Ammon's horn (tissue), 1 donor: ENCODE measurements around the gene JAZF1.

Source experiments
- DNase-seq: peaks from one replicate; pipeline ENCODE4 v3.0.0-alpha.2; 2016; ENCODE audit warnings: low spot score

JAZF1 gene

DNA sequence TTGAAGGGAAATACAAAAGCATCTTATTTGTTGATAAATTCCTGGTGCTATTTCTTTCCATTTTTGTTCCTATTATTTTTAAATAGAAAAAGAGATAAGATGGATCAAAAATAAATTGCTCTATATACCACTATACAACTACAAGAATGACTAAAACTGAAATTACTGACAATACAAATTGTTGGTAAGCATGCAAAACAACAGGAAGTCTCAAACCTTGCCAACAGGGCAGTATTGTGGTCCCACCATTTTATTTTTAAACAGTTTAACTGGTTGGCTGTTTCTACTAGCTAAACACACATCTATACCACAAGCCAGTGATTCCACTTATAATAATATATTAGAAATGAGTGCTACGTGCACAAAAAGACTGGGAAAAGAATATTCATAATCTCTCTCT, 213.0 kb downstream of the JAZF1 start:
- no peak for DNase-seq

DNA sequence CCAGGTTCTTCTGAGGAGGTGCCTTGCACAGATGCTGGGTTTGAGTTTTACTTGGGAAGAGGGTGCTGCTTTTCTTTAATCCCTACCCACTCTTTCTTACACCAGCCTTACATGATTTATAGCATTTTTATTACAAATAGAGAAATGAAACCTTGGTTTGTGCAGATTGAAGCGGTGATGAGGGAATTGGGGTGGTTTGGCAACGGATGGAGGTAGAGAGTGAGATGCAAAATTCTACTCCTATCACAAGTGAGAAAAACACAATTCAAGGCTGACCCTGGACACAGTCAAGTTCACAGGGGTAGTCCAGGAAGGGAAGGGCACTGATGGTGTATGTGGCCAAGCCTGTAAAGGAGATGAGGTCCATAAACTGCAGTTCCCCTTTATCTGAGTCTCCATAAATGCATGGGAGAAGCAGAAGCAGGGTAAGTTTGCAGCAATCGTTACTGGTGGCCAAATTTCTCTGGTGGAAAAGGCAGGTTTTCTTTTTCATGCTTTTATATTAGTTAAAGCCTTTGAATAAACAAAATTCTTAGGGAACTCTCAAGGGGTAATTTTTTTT, 214.3 kb downstream of the JAZF1 start:
- DNase-seq: no peak

DNA sequence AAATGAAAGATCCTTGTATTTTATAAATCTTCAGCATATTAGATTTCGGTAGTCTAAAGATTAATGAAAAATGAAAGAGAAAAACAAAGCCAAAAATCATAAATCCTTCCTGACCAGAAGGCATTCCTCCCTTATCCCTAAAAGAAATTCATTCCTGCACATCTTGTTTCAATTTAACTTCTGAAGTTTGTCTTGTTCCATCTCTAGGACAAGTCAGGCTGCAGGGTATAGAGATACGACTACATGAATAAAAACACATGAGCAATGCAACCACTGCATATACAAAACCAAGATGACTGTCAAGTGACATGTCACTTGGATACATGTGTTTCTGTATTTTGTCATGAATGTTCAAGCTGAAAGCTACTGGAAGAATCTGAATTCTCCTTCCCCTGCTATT, 214.9 kb downstream of the JAZF1 start:
- no peak for DNase-seq

DNA sequence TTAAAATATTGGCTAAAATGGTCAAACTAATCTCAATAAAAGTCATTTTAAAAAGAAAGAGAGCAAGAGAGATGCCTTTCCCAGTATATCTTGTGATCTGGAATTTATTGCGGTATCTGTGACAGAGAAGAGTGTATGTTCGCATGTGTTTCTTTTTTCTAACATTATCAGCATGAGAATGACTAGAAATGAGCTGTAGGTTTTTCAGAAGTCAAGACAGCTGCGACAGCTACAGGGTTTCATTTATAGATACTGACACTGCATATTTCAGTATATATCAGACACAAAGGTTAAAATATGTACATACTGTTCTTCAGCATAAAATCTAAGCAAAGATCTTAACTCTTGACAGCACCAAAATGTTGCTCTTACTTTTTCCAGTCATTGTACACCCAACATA, 215.8 kb downstream of the JAZF1 start:
- DNase-seq: no peak

DNA sequence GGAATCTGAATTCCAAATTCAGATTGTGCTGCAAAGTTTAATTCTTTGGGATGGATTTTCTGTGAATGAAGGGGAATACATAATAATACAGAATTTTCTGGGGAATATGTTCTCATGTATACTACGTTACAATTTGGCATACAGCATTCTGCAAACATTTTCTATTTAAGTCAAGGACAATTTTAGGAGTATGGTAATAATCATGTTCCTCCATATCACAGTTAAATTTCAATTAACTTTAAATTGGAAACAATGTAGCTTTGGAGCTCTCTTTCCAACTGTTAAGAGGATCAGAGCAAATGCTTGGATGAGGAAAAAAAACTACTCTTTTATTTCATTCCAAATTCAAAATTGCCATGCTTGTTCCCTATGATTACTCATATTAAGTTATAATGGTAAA, 217.5 kb downstream of the JAZF1 start:
- no peak for DNase-seq

DNA sequence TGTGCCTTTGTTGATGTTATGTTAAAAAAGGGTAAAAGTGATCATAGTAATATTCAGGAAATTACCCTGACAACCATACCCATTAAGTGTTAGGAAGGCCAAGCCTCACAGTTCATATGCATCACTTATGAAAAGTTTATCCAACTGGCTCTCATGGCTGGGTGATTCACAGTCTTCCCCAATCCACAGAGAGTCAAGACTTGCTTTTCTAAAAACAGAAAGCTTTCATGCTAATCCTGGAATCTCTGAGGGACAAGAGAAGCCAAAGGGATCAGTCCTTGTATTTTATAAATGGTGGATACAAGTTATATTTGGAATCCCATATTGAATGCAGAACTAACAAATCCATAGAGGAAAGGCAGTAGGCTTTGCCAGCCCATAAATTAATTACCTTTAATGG, 218.3 kb downstream of the JAZF1 start:
- DNase-seq: no peak

DNA sequence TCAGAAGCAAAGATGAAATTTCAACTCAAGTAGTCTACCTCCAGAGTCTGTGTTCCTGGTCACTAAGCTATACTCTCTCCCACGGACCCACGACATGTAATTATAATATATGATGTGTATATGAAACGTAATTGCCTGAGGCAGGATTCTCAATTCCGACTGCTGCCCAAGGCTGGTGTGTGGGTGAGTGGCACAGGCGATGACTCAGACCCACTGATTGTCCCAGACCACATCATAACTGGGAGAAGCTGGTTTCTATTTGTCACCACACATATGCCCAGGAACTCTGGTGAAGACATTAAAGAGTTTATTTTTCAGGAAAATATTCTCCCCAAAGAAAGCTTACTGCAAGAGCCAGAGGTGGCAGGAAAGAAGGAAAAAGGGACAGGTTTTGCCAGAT, 219.3 kb downstream of the JAZF1 start:
- DNase-seq: no peak

DNA sequence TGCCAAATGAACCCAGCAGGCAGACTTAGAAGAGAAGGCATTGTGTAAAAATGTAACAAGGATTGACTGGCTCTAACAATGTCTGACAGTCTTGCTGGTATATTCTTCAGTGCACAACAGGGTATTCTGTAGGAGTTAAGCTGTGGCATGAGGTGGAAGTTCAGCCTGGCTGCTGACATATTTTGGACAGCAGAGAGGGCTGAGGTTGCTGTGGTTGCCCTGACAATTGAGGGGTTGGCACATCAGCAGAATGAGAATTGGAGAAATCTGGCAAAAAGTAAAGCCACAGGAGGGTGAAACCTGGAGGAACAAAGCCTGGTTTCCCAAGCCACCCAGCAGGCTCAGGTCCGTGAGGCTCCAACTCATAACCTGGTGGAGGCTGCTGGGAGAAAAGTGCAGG, 220.2 kb downstream of the JAZF1 start:
- no peak for DNase-seq

DNA sequence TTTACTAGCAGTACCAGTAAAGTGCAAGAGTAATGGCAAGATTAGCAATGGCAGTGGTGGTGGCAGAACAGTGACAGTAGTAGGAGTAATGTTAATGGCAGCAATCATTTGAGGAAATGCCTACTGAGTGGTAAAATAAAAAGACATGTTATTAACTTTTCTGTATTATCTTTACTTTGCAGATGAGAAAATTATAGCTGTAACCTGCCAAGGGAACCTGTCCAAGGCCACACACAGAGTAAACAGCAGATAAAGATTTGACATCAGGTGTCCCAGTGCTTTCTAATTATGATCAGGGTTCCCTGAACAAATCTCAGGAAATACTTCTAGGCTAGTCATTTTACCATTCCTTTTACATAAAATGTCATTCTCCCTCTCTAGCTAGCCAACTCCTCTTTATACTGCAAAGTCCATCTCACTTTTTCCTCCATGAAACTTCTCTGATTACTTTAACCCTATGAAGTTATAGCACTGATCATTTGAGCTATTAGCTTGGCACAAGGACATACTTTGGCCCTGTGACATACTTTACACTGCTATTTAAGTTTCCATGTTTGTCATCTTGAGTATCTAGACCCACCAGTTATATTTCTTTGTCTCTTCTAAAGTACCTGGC, 221.6 kb downstream of the JAZF1 start:
- DNase-seq: no peak

DNA sequence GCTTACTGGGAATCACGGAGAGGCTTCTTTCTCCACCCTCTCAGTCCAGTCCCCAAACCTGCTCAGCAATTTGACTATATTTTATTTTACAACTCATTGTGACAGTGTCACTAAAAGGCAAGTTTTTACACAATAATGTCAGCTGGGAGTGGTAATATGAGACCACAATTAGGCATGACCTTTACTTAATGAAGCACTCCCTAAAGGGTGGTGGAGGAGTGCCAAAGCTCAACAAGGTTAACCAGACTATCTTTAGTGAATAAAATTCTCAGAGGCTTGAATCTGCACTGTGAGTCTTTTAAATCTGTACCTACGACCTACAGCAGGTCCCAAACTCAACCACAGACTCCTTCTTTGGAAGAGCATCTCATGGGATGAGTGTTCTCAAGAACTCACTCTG, 225.0 kb downstream of the JAZF1 start:
- DNase-seq: no peak

DNA sequence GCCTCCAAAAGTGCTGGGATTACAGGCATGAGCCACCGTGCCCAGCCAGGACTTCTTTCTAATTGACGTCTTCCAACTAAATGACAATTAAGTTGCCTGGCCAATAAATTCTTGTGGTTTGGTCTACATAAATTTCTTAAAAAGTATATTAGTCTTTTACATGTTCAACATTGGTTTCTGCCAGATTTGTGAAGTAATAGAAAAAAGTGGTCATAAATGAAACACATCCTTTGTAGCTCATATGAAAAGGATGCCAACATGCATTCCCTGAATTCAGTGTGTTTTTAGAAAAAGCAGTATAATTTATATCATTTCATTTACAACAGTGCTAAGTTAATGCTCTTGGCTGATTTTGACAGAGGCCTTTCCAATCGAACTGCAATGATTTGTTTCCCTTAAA, 225.6 kb downstream of the JAZF1 start:
- DNase-seq: no peak

DNA sequence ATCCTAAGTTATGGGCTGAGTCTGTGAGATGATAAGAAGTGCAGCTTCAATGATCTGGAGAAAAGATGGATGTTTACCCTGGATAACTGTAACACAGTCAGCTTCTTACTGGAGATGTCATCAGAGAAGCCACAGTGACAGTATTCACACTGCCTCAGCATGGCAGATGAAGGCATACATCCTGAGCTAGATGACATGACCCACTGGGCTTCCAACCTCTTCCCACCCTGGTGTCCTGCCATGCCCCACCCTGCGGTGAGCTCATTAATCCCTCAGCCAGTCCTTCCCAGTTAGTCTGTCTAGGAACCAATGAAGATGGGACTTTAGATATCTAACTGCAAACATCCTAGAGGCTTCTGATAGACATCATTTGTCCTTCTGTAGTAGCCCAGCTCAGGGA, 226.8 kb downstream of the JAZF1 start:
- DNase-seq: no peak

DNA sequence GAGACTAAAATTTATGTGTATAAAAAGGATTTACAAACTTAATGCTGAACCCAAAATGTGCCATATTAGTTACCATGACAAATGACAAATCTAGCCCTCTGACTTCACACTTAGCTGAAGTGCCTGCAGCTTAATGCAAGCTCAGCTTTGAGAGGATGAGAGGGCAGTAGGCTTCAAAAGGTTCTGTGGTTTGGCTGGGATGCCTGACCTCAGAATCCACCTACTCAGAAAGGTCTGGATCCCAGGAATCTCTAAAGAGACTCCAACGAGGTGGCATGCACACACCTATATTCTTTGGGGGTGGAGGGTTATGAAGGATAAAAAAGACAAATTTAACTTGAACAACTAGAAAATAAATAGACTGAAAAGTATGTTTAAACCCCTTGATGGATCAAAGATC, 227.2 kb downstream of the JAZF1 start:
- no peak for DNase-seq

DNA sequence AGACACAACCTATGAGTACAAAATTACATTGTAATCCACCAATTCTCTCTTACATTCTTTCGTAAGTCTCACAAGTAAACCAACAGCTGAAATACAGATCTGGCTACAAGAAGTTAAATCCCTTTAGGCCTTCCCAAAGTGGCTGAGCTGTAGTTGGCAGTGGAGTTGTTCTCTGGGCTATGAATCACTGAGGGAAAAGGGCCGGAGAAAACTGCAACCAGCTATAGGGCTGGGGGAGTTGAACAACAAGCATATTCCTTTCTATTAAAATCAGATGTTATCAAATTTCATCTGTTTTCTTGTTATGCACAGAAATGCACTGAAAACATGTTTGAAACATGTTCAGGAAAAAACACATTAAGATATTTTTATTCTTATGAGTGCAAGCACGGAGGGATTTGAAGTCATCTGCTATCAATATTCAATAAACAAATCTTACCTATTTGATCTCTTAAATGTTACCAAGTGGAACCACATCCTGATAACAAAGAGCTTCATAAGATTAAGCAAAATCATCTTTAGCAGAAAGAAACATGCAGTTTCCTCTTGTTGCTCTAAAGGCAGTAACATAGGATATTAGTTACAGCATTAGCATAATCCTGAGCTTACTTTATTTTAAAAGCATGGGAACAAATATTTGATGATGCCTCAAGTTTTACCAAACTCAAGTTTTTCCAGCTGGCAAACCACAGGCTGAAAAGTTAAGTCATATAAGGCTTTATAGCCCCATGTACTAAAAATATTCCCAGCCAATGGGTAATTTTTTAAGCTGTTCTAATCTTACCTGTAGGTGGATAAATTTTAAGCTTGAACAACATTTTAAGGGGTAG, 227.9 kb downstream of the JAZF1 start:
- DNase-seq: no peak

DNA sequence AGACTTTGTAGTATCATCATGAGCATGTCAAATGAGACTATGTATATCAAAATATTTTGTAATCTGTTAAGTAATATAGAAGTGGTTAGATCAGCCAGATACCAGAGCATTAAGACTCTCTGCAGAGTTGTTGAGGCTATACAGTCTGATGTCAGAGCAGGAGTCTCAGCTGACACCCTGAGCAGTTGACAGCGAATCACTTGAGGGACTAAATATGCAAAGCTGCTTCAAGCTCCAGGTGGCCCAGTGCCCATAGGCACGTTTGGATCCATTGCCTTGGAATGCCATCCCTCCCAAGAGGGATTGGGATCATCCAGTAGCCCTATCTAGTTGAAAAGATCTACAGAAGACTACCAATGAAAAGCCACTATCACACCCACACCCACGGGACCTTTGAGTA, 230.5 kb downstream of the JAZF1 start:
- DNase-seq: no peak

DNA sequence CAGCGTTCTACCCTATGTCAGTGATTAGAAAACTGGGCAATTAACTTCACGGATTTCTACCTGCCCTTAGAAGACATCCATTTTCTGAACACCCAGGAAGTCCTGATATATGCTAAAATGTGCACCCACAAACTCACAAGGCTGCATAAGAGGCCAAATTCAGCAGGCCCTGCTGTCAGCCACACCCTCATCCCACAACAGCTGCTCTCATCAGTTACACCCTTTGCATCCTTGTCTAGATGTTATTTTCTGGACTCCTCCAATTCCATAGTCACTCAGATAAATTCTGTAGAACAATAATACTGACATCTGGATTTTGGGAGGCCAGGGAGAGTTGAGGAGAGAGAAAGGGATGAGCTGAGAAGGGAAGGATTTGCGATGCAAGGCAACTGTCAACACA, 231.7 kb downstream of the JAZF1 start:
- DNase-seq: no peak

DNA sequence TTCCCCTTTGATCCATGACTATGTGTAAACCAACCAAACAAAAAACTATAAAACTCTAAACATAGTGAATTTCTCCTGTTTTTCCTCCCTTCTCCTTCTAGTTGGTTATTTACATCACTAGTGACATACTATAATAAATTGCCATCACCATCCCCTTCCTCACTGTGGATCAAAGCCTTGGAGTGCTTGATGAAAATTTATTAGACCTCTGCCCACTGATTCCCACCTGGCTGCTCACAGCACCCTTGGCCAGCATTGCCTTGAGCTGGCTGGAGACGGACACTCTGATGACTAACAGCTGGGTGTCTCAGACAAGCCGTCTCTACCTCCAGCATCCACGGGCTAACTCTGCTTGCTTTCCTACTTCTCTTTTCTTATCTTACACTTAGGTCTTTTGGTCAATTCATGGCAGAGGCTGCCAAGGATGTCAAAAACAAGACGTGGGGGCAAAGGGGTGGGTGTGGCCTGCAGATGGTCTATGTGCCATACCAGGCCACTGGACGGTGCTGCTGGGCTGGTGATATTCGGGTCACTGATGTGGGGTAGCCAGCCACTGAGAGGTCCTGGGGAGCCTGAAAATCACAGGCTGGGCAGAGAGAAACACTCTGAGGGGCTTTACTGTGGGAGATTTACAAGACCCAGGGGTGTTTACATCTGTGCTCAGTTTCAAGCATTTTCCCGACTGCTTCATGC, 232.9 kb downstream of the JAZF1 start:
- DNase-seq: peak; percentile 30

DNA sequence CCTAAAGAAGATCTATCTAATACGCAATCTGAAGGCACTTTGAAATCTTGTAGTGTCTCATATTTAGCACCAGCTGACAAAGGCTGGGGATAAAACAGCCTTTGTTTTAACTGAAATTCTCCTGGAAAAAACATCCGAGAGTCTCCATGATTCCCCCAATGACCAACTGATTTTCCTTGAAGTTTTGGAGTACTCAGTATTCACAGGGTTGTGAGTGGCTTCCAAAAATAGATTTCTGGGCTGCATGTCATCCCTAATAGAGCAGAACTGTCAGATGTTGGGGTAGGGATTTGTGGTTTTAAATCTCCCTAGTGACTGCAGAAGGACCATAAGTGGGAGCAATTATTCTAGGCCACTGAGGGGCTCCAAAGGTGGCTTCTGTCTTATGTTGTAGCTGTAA, 234.2 kb downstream of the JAZF1 start:
- no peak for DNase-seq

DNA sequence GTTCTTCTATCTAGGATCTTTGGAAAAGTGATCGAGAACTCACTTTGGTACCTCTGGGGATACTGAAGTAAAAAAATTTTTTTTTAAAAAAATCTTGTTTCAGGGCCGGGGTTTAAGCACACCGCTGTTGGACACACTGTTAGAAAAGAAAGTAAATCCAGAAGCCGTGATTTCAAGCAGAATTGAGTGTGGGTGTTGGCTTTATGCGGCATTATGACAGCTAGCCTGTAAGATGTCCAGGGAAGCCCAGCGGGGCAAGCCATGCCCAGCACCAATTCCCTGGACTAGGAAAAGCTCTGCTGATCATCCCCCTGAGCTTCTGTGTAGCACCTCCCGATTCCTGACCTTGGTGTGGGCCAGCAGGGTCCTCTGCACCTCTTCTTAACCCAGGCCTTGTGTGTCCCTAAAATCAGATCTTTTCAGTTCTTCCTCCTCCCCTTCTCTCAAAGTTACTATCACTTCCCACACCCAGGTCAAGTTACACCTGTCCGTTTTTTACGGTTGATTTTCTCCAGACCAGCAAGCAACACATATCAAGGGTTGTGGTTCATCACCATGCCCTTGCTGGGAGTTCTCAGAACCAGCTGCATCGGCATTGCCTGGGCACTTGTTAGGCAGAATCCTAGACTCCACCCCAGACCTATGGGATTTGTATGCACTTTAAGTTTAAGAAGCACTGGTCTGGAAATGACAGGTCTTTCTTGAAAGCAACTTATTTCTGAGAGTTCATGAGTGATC, 235.4 kb downstream of the JAZF1 start:
- no peak for DNase-seq

DNA sequence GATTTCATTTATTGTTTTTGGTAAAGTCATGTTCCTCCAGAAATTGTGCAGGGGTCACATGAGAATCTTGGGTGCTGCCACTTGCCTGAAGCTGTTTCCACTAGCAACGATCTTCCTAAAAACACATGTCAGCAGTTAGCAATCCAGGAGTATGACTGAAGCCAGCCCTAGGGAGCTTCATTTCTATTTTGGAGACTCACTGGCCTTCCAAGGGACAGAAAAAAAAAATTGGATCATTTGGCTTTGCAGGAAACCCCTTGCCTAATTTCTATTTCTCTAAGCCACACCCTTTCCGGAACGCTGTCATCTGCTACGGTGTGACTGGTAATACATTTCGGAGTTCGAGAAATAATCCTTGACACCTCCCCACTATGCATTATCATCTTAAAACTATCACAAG, 236.0 kb downstream of the JAZF1 start:
- no peak for DNase-seq

DNA sequence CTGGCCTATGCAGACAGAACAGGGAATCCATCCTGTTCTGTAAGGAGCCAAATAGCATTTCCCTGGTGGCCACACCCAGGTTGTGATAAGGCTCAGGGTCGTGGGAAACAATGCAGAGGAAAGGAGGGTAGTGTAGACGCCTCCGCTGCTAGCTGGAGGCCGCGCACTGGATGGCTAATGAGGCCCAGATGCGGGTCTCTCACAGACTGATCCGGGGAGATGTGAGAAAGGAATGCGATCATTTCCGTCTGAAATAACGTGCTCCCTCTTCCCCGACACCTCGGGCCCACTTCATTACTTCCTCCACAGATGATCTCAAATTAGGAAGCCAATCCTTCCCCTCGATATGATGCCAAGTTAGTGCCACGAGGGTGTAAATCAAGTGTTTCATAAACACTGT, 237.4 kb downstream of the JAZF1 start:
- no peak for DNase-seq

DNA sequence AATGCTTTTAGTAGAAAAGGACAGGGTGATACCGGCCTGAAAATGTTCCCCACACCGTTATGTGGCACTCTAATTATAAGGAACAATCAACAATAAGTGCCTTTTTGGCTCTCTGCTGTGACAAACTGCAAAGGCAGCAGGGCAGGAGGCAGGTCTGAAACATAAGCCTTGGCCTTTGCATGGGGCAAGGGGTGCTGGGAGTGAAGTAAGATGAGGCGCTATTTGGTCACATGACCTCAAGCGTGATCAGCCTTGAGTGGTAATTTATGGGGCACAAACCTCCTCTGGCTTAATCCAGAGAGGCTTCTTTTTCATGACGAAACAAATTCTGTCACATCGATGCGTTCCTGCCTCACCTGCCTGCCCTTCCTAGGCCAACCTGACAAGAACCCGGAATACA, 237.9 kb downstream of the JAZF1 start:
- DNase-seq: no peak
